HepG2 (cell line): Measurements from ENCODE around the gene RPP14. TPM values are rescaled to one million over a fixed set of nuclear protein-coding genes. Genes with fewer than 3 reads are reported as not detected.

Experiments used
- ATAC-seq: fragments of 200-7000 bp; cut with Tn5 transposase; 3 replicates; pipeline ENCODE4 v1.9.1; 2020; ENCODE audit warnings: mild to moderate bottlenecking, moderate library complexity
- BruUV-seq: library from RNA; stranded (reverse); fragments of 400-500 nt; replicated peaks from 2 replicates; lab custom pipeline; 2021; lab: Mats Ljungman, UMichigan
- CTCF ChIA-PET: fragments of 300-600 bp; formaldehyde crosslinking; extraction: SDS; loops from one replicate; lab custom pipeline; 2021; ENCODE audit warnings: low total read pairs, inconsistent platforms, low intra/inter-chr PET ratio; lab: Yijun Ruan, JAX
- POLR2A ChIA-PET: fragments of 350-600 bp; sonication (Branson Sonifier 250); formaldehyde crosslinking; loops from one replicate; lab custom pipeline; 2020; ENCODE audit warnings: antibody characterized with exemption, inconsistent platforms; lab: Yijun Ruan, JAX
- DNase-seq: peaks from one replicate; pipeline ENCODE4 v3.0.0-alpha.2; 2015; ENCODE audit warnings: low spot score
- FAIRE-seq: peaks from 3 replicates; lab custom pipeline; 2011; peaks lifted over from hg19 to GRCh38; lab: Jason Lieb, UNC
- H2AFZ ChIP-seq: one replicate; pipeline ENCODE4 v1.6.1; 2011; ENCODE audit warnings: low read length, inconsistent platforms
- H3K27ac ChIP-seq: fragments of 300-600 bp; 3 replicates; pipeline ENCODE4 v1.8.0; 2011; ENCODE audit warnings: mixed run types, mild to moderate bottlenecking, mixed read lengths, low read length, inconsistent platforms; ENCODE audit not compliant: insufficient read depth; ENCODE audit errors: extremely low read length
- H3K27me3 ChIP-seq, 2 experiments: fragments of 200-600 bp in 1 of 2; 2 replicates in 1 of 2; 3 replicates in 1 of 2; pipeline versions ENCODE4 v1.6.0 to v1.8.0; 2011; ENCODE audit warnings: low read length in 2 of 2, mild to moderate bottlenecking in 2 of 2, moderate library complexity in 2 of 2, inconsistent platforms in 1 of 2; ENCODE audit not compliant: insufficient read depth in 2 of 2, control insufficient read depth in 1 of 2
- H3K36me3 ChIP-seq, 2 experiments: fragments of 200-600 bp in 1 of 2; replicated peaks in 1 of 2; 2 replicates in 1 of 2; 3 replicates in 1 of 2; pipeline versions ENCODE4 v1.5.1 to v1.8.0; 2011; ENCODE audit warnings: low read length in 2 of 2, inconsistent platforms in 1 of 2; ENCODE audit not compliant: insufficient read depth in 2 of 2, control insufficient read depth in 1 of 2
- H3K4me1 ChIP-seq: 2 replicates; pipeline ENCODE4 v1.5.1; 2012; ENCODE audit warnings: low read length, inconsistent platforms; ENCODE audit not compliant: insufficient read depth
- H3K4me2 ChIP-seq: 2 replicates; pipeline ENCODE4 v1.6.0; 2011; ENCODE audit warnings: low read depth, low read length, inconsistent platforms
- H3K4me3 ChIP-seq, 3 experiments: fragments of 200-600 bp in 1 of 3; sonication (generic), shearing (Covaris generic) in 1 of 3; replicated peaks in 1 of 3; 2 replicates each; pipeline ENCODE4 v1.5.1; 2011 to 2016; ENCODE audit warnings: low read length in 3 of 3, inconsistent platforms in 2 of 3, low read depth in 2 of 3, mild to moderate bottlenecking in 2 of 3, control low read depth in 1 of 3, mixed read lengths in 1 of 3; ENCODE audit not compliant: insufficient read depth in 1 of 3
- H3K79me2 ChIP-seq: one replicate; pipeline ENCODE4 v1.6.1; 2011; ENCODE audit warnings: low read length, inconsistent platforms; ENCODE audit not compliant: insufficient read depth
- H3K9ac ChIP-seq: 2 replicates; pipeline ENCODE4 v1.6.0; 2011; ENCODE audit warnings: mild to moderate bottlenecking, low read depth, low read length, inconsistent platforms; ENCODE audit not compliant: insufficient read depth
- H3K9me3 ChIP-seq: 2 replicates; pipeline ENCODE4 v1.5.1; 2012; ENCODE audit warnings: mild to moderate bottlenecking, low read length
- H4K20me1 ChIP-seq: 2 replicates; pipeline ENCODE4 v1.6.0; 2011; ENCODE audit warnings: inconsistent platforms, mild to moderate bottlenecking, low read length, moderate library complexity; ENCODE audit not compliant: insufficient read depth
- KDM1A ChIP-seq: IDR thresholded peaks from 2 replicates; pipeline ENCODE4 v1.6.1; 2016; ENCODE audit warnings: missing compliant biosample characterization
- REPIN1 ChIP-seq: sonication (generic); formaldehyde crosslinking; IDR thresholded peaks from 2 replicates; pipeline ENCODE4 v1.8.0; 2022; ENCODE audit warnings: missing genetic modification reagents, low read depth, mild to moderate bottlenecking, borderline replicate concordance
- ZNF30 ChIP-seq: sonication (generic); formaldehyde crosslinking; IDR thresholded peaks from 2 replicates; pipeline ENCODE4 v1.5.0; 2020; ENCODE audit warnings: mild to moderate bottlenecking, missing genetic modification reagents
- ZNF383 ChIP-seq: sonication (generic); formaldehyde crosslinking; IDR thresholded peaks from 2 replicates; pipeline ENCODE4 v1.4.0; 2020; ENCODE audit warnings: missing genetic modification reagents, mild to moderate bottlenecking, borderline replicate concordance
- ZNF691 ChIP-seq: sonication (generic); formaldehyde crosslinking; IDR thresholded peaks from 2 replicates; pipeline ENCODE4 v1.4.0; 2020; ENCODE audit warnings: missing genetic modification reagents, low read depth, mild to moderate bottlenecking, borderline replicate concordance
- WGBS: methylation state at CpG from one replicate; pipeline ENCODE4 v1.1.6; 2017; ENCODE audit warnings: low lambda C conversion rate; 5-methylcytosine and 5-hydroxymethylcytosine counted together
- in situ Hi-C: cut with HindIII; loops from 2 replicates; pipeline ENCODE4 v1.10.0; 2017; ENCODE audit warnings: low pct_unique_long_range_greater_than_20kb; ENCODE audit not compliant: extremely low pct_ligation_motif_present
- intact Hi-C: fragments of 100-400 bp; cut with micrococcal nuclease; formaldehyde crosslinking; loops from one replicate; pipeline ENCODE4 v1.10.0; 2022; ENCODE audit not compliant: unreplicated experiment
- polyA plus RNA-seq, 8 experiments: library from polyadenylated mRNA; depleted of rRNA in 3 of 8; stranded (reverse) in 7 of 8; unstranded in 1 of 8; fragments of >200 nt; fragmentation: Illumina TruSeq in 4 of 8; extraction: Trizol in 4 of 8; gene quantifications; 2 replicates each; pipeline versions ENCODE4 v1.2.1 to v1.2.3, GENCODE V29; 2011 to 2016; ENCODE audit warnings: low read depth in 4 of 8, missing spikeins in 1 of 8, mixed read lengths in 1 of 8; ENCODE audit not compliant: insufficient read depth in 1 of 8
- total RNA-seq, 5 experiments: library from RNA; depleted of rRNA; stranded (reverse); fragments of >200 nt; fragmentation: Illumina TruSeq; extraction: Trizol; gene quantifications; 2 replicates each; pipeline ENCODE4 v1.2.3, GENCODE V29; 2016; ENCODE audit warnings: low read depth in 1 of 5
- TF ChIP-seq, protein P1 (sequence below): sonication (generic); formaldehyde crosslinking; IDR thresholded peaks from 2 replicates; pipeline ENCODE4 v1.4.0; 2020; ENCODE audit warnings: mild to moderate bottlenecking, missing genetic modification reagents

RPP14 gene
- total and polyA plus RNA-seq, 2 of the 13 experiments (the other 11 are each of a cell fraction or from before 2014, with no cell fraction given) = 15.4 to 16.2 TPM

DNA sequence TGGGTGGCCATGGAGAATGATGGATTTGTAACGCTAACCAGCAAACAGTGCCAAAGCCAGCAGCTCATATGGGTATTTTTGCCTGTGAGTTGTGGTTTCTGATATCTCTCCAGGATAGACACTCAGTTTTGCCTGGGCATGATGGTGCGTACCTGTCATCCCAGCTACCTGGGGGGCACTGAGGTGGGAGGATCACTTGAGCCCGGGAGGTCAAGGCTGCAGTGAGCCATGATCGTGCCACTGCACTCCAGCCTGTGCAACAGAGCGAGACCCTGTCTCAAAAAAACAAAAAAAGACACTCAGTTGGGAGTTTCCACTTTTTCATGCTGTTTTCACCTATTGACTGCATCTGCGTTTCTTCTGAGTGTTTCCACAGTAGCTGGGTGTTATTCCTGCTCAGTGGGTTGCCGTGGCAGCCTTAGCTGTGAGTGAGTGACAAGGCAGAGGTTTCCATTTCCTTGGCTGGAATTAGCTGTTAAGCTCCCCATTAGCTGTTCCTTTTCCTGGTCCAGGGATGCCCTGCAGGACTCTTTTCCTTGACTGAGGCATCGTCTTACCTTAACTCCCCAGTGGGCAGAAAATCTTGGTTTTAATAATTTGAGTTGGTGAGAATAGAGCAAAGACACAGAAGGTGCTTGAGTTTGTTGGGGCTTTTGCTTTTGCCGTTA lies 14.2 kb upstream of the RPP14 start:
- no TSS peak for BruUV-seq
- FAIRE-seq (no peak), ATAC-seq (no peak), DNase-seq (no peak)
- ChIA-PET CTCF (no interaction called here), POLR2A (interaction anchor here (0.9 kb wide), 1 partner anchor 14 kb away, joined by 3 read pairs; the partner anchor contains the start of genes HTD2 and RPP14)
- Histone ChIP-seq H3K4me1 (peaks cover 18% of the 10 kb centered on the region), H3K79me2 (no peaks in the 10 kb centered on the region), H3K4me2 (no peak overlapping the region), H3K9ac (no peak overlapping the region), H3K4me3 (no peak overlapping the region), H2AFZ (no peak overlapping the region), H3K27ac (no peak overlapping the region), H4K20me1 (no peaks in the 10 kb centered on the region), H3K9me3 (no peaks in the 10 kb centered on the region), H3K27me3 (no peaks in the 10 kb centered on the region), H3K36me3 (peaks cover 0 to 2% of the 10 kb centered on the region in 2 experiments; a peak in 3 of 5 replicates)
- TF ChIP-seq, protein P1, sequence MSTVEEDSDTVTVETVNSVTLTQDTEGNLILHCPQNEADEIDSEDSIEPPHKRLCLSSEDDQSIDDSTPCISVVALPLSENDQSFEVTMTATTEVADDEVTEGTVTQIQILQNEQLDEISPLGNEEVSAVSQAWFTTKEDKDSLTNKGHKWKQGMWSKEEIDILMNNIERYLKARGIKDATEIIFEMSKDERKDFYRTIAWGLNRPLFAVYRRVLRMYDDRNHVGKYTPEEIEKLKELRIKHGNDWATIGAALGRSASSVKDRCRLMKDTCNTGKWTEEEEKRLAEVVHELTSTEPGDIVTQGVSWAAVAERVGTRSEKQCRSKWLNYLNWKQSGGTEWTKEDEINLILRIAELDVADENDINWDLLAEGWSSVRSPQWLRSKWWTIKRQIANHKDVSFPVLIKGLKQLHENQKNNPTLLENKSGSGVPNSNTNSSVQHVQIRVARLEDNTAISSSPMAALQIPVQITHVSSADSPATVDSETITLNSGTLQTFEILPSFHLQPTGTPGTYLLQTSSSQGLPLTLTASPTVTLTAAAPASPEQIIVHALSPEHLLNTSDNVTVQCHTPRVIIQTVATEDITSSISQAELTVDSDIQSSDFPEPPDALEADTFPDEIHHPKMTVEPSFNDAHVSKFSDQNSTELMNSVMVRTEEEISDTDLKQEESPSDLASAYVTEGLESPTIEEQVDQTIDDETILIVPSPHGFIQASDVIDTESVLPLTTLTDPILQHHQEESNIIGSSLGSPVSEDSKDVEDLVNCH (CRISPR knock-in tag) = no peak
- no peak for TF ChIP-seq REPIN1 (CRISPR knock-in tag)
- TF ChIP-seq KDM1A (CRISPR knock-in tag) = no peak
- intact Hi-C loops (no loop called here), in situ Hi-C loops (no loop called here)
- 89% methylated on average over 8 of the region's 9 CpGs for WGBS

DNA sequence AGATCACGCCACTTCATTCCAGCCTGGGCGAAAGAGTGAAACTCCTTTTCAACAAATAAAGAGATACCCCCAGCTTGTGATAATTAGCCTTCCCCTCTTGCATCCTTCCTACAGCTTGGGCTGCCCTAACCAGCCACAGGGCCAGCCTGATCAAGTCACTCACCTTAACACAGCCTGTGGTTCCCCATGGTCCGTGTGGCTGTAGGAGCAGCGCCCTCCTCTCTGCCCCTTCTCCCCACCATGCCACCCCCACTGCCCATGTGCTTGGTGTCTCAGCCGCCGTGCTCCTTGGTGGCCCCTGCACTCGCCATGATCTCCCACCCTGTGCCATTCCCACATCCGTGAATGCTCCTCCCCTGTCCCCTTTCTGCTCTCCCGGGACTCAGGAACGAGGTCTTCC lies 13.2 kb upstream of the RPP14 start:
- intact Hi-C loops = no loop called here
- H4K20me1 ChIP-seq = no peaks in the 10 kb centered on the region
- H3K4me2 ChIP-seq = no peak overlapping the region
- no peaks in the 10 kb centered on the region for H3K79me2 ChIP-seq
- in situ Hi-C loops = no loop called here
- no peak overlapping the region for H3K9ac ChIP-seq
- no peak for FAIRE-seq
- WGBS = 93% methylated on average over 10 of the region's 10 CpGs
- POLR2A ChIA-PET = interaction anchor here (0.9 kb wide), 1 partner anchor 13 kb away, joined by 3 read pairs; the partner anchor contains the start of genes HTD2 and RPP14
- no peak for ATAC-seq
- H3K4me3 ChIP-seq = no peak overlapping the region
- H2AFZ ChIP-seq = no peak overlapping the region
- no peaks in the 10 kb centered on the region for H3K9me3 ChIP-seq
- H3K4me1 ChIP-seq = peaks cover 11% of the 10 kb centered on the region
- H3K27ac ChIP-seq = no peak overlapping the region
- no peaks in the 10 kb centered on the region for H3K27me3 ChIP-seq
- no peaks in the 10 kb centered on the region; a peak in 2 of 5 replicates for H3K36me3 ChIP-seq
- CTCF ChIA-PET = no interaction called here
- TF ChIP-seq ZNF30 (CRISPR knock-in tag) (no peak), ZNF383 (CRISPR knock-in tag) (no peak), ZNF691 (CRISPR knock-in tag) (no peak)
- BruUV-seq = no TSS peak
- DNase-seq = no peak
